Erythroblast (primary cell): ENCODE data around the gene PPFIBP2.

ENCODE experiments used
- GATA1 ChIP-seq: IDR thresholded peaks from 2 replicates; pipeline ENCODE4 v1.6.1; 2011; ENCODE audit warnings: low read depth, mild to moderate bottlenecking, control low read depth, low read length, moderate library complexity
- POLR2A ChIP-seq: IDR thresholded peaks from 2 replicates; pipeline ENCODE4 v1.6.1; 2011; ENCODE audit warnings: mild to moderate bottlenecking, low read length

- TF ChIP-seq POLR2A (no peak), GATA1 (no peak)
Measured at GRCh38 chr11:7551571-7551970, 37.8 kb downstream of the PPFIBP2 start.
